Cardiac muscle cell (in vitro differentiated cells and primary cell): ENCODE results near the gene SLC4A1AP. TPM values are rescaled to one million over a fixed set of nuclear protein-coding genes. Genes with fewer than 3 reads are reported as not detected.
A peak's percentile ranks its signal among the peaks of the same experiment; 100 is the strongest.
"Not testable (repeated sequence)": the region's sequence is repeated elsewhere in the genome, so short reads cannot be mapped to it uniquely, and the experiment has no call there.

Source experiments
- DNase-seq, 2 donors: peaks; one replicate each; pipeline versions ENCODE4 v3.0.0 to v3.0.0-alpha.2; 2010 to 2017; ENCODE audit warnings: low read depth in 1 of 2, low spot score in 1 of 2
- H3K27ac ChIP-seq: fragments of 200-600 bp; sonication (generic); 2 replicates; pipeline ENCODE4 v1.5.1; 2016
- H3K27me3 ChIP-seq: fragments of 200-600 bp; sonication (generic); 2 replicates; pipeline ENCODE4 v1.6.0; 2016; ENCODE audit warnings: control low read depth
- H3K36me3 ChIP-seq: fragments of 200-600 bp; sonication (generic); 2 replicates; pipeline ENCODE4 v1.5.1; 2016; ENCODE audit warnings: control low read depth
- H3K4me1 ChIP-seq: fragments of 200-600 bp; sonication (generic); 2 replicates; pipeline ENCODE4 v1.8.1; 2017; ENCODE audit warnings: low read depth, mild to moderate bottlenecking, mixed run types
- H3K4me3 ChIP-seq: fragments of 200-600 bp; sonication (generic); 2 replicates; pipeline ENCODE4 v1.5.1; 2016; ENCODE audit warnings: mild to moderate bottlenecking
- H3K9me3 ChIP-seq: fragments of 200-600 bp; sonication (generic); 2 replicates; pipeline ENCODE4 v1.5.1; 2017; ENCODE audit warnings: low read depth, mild to moderate bottlenecking, control low read depth
- CTCF ChIP-seq: IDR thresholded peaks from 2 replicates; pipeline ENCODE4 v1.5.1; 2012; ENCODE audit warnings: low read depth, mild to moderate bottlenecking, low read length
- polyA plus RNA-seq: library from polyadenylated mRNA; unstranded; fragments of >200 nt; fragmentation: Nextera tagmentation; extraction: Ambion mirVana; gene quantifications from 2 replicates; pipeline ENCODE4 v1.2.1, GENCODE V29; 2016
- total RNA-seq: library from RNA; depleted of rRNA; stranded (reverse); fragments of >200 nt; gene quantifications from 2 replicates; pipeline ENCODE4 v1.2.3, GENCODE V29; 2016

Gene SLC4A1AP
- total and polyA plus RNA-seq, 2 experiments from 2014 or later, result 34.8 to 35.9 TPM

- peaks cover 49% of the 10 kb centered on the region for H3K36me3 ChIP-seq
- peak overlapping the region; percentile 94 for H3K27ac ChIP-seq
- DNase-seq, result no peak
- TF ChIP-seq CTCF, result no peak
- H3K27me3 ChIP-seq, result no peaks in the 10 kb centered on the region
- peaks cover 13% of the 10 kb centered on the region for H3K4me1 ChIP-seq
- no peak overlapping the region for H3K4me3 ChIP-seq
- no peaks in the 10 kb centered on the region for H3K9me3 ChIP-seq
Observed at GRCh38 chr2:27671235-27671634, 7.5 kb downstream of the SLC4A1AP start.

GRCh38 chr2:27672723-27673486 is 9.2 kb downstream of the SLC4A1AP start:
- Histone ChIP-seq H3K36me3 (peaks cover 55% of the 10 kb centered on the region), H3K9me3 (no peaks in the 10 kb centered on the region), H3K27ac (peak overlapping the region; percentile 94), H3K27me3 (no peaks in the 10 kb centered on the region), H3K4me1 (peaks cover 13% of the 10 kb centered on the region), H3K4me3 (peak overlapping the region; percentile 15)
- peak in 1 of 2 donors; percentile 81 for DNase-seq
- no peak for TF ChIP-seq CTCF

GRCh38 chr2:27680571-27680970 is 16.9 kb downstream of the SLC4A1AP start:
- no peaks in the 10 kb centered on the region for H3K27me3 ChIP-seq
- no peak for DNase-seq
- no peaks in the 10 kb centered on the region for H3K9me3 ChIP-seq
- TF ChIP-seq CTCF, result no peak
- peak overlapping the region; percentile 36 for H3K27ac ChIP-seq
- peaks cover 8% of the 10 kb centered on the region for H3K4me1 ChIP-seq
- H3K36me3 ChIP-seq, result peaks cover 45% of the 10 kb centered on the region
- no peak overlapping the region for H3K4me3 ChIP-seq

- DNase-seq, result peak; percentile 6 to 49
- Histone ChIP-seq H3K4me1 (peaks cover 8% of the 10 kb centered on the region), H3K9me3 (no peaks in the 10 kb centered on the region), H3K27me3 (no peaks in the 10 kb centered on the region), H3K4me3 (no peak overlapping the region), H3K36me3 (peaks cover 48% of the 10 kb centered on the region), H3K27ac (peak overlapping the region; percentile 36)
- no peak for TF ChIP-seq CTCF
Observed at GRCh38 chr2:27681841-27682240, 18.2 kb downstream of the SLC4A1AP start.

GRCh38 chr2:27682334-27682771 is 18.7 kb downstream of the SLC4A1AP start:
- H3K4me3 ChIP-seq, H3K4me1 ChIP-seq, H3K9me3 ChIP-seq, H3K27me3 ChIP-seq: not testable (repeated sequence)
- Histone ChIP-seq H3K36me3 (peaks cover 44% of the 10 kb centered on the region), H3K27ac (peak overlapping the region; percentile 36)
- peak in 1 of 2 donors; percentile 88 for DNase-seq

GRCh38 chr2:27683390-27684071 is 19.8 kb downstream of the SLC4A1AP start:
- no peaks in the 10 kb centered on the region for H3K9me3 ChIP-seq
- peaks cover 38% of the 10 kb centered on the region for H3K36me3 ChIP-seq
- peak; percentile 93 for DNase-seq
- no peak overlapping the region for H3K4me3 ChIP-seq
- H3K27me3 ChIP-seq, result no peaks in the 10 kb centered on the region
- TF ChIP-seq CTCF, result peak; percentile 88
- no peak overlapping the region for H3K27ac ChIP-seq
- H3K4me1 ChIP-seq, result peaks cover 8% of the 10 kb centered on the region

- not testable (repeated sequence) for H3K4me3 ChIP-seq, H3K27me3 ChIP-seq, H3K27ac ChIP-seq, H3K9me3 ChIP-seq, H3K4me1 ChIP-seq, DNase-seq
- H3K36me3 ChIP-seq, result peaks cover 42% of the 10 kb centered on the region
Observed at GRCh38 chr2:27685006-27685405, 21.3 kb downstream of the SLC4A1AP start.
